Measurements from ENCODE around the gene DEPDC4. TPM values are rescaled to one million over a fixed set of nuclear protein-coding genes. Genes with fewer than 3 reads are reported as not detected.
"Not testable (repeated sequence)": the region's sequence is repeated elsewhere in the genome, so short reads cannot be mapped to it uniquely, and the experiment has no call there.

The DEPDC4 gene
- total and polyA plus RNA-seq, 2 of the 13 experiments (the other 11 are each of a cell fraction or from before 2014, with no cell fraction given) = 2.2 to 5.7 TPM

GRCh38 chr12:100265107-100265506 is 1.8 kb downstream of the DEPDC4 start:
- H3K36me3 ChIP-seq (replicated peaks in 1 of 2; ENCODE audit: control insufficient read depth in 1 of 2, insufficient read depth in 2 of 2, low read length in 2 of 2); H3K27me3 ChIP-seq (ENCODE audit: control insufficient read depth in 1 of 2, insufficient read depth in 2 of 2, low read length in 2 of 2); ATAC-seq; H3K9me3 ChIP-seq (ENCODE audit: low read length); H2AFZ ChIP-seq (ENCODE audit: low read length); BruUV-seq (replicated peaks); CTCF ChIA-PET (ENCODE audit: low intra/inter-chr PET ratio, low total read pairs); H3K4me2 ChIP-seq (ENCODE audit: low read depth, low read length); H3K9ac ChIP-seq (ENCODE audit: insufficient read depth, low read depth, low read length); DNase-seq (ENCODE audit: low spot score); H3K27ac ChIP-seq (ENCODE audit: extremely low read length, insufficient read depth, low read length); in situ Hi-C loops (cut with HindIII; ENCODE audit: extremely low pct_ligation_motif_present, low pct_unique_long_range_greater_than_20kb); H3K4me3 ChIP-seq (replicated peaks in 1 of 3; ENCODE audit: insufficient read depth in 1 of 3, low read depth in 2 of 3, low read length in 3 of 3); FAIRE-seq: not testable (repeated sequence)
- peak; percentile 80 for TF ChIP-seq ZNF770 (CRISPR knock-in tag; IDR thresholded peaks at IDR 0.05)
- 100% methylated on average over 5 of the region's 5 CpGs for WGBS (ENCODE audit: low lambda C conversion rate)
- POLR2A ChIA-PET = interaction anchor here (1.3 kb wide), 1 partner anchor 10 kb away, joined by 5 read pairs; no protein-coding TSS in a partner anchor
- intact Hi-C loops (cut with micrococcal nuclease; ENCODE audit: unreplicated experiment) = loop anchor here (5.0 kb wide), 2 partner anchors 63 to 123 kb away; partner anchors contain the start of genes ACTR6 and BLTP3B
- Histone ChIP-seq H4K20me1 (ENCODE audit: insufficient read depth, low read length) (peaks cover 10% of the 10 kb centered on the region; the same call in 1 of the 2 replicates), H3K4me1 (ENCODE audit: insufficient read depth, low read length) (peaks cover 25% of the 10 kb centered on the region), H3K79me2 (ENCODE audit: insufficient read depth, low read length) (peaks cover 27% of the 10 kb centered on the region)

- intact Hi-C loops (cut with micrococcal nuclease; ENCODE audit: unreplicated experiment) = no loop called here
- BruUV-seq (replicated peaks) = no TSS peak
- peaks cover 10% of the 10 kb centered on the region for H3K79me2 ChIP-seq (ENCODE audit: insufficient read depth, low read length)
- no peaks in the 10 kb centered on the region for H3K9me3 ChIP-seq (ENCODE audit: low read length)
- no peak for ATAC-seq
- peaks cover 0 to 1% of the 10 kb centered on the region in 2 experiments; a peak in 1 of 5 replicates for H3K36me3 ChIP-seq (replicated peaks in 1 of 2; ENCODE audit: control insufficient read depth in 1 of 2, insufficient read depth in 2 of 2, low read length in 2 of 2)
- H3K4me1 ChIP-seq (ENCODE audit: insufficient read depth, low read length) = peaks cover 7% of the 10 kb centered on the region
- H3K27ac ChIP-seq (ENCODE audit: extremely low read length, insufficient read depth, low read length) = no peak overlapping the region
- CTCF ChIA-PET (ENCODE audit: low intra/inter-chr PET ratio, low total read pairs) = no interaction called here
- H3K4me3 ChIP-seq (replicated peaks in 1 of 3; ENCODE audit: insufficient read depth in 1 of 3, low read depth in 2 of 3, low read length in 3 of 3) = no peak overlapping the region
- no peak overlapping the region for H2AFZ ChIP-seq (ENCODE audit: low read length)
- H3K4me2 ChIP-seq (ENCODE audit: low read depth, low read length) = no peak overlapping the region
- H3K27me3 ChIP-seq (ENCODE audit: control insufficient read depth in 1 of 2, insufficient read depth in 2 of 2, low read length in 2 of 2) = no peaks in the 10 kb centered on the region; a peak in 1 of 5 replicates
- no peak overlapping the region for H3K9ac ChIP-seq (ENCODE audit: insufficient read depth, low read depth, low read length)
- DNase-seq (ENCODE audit: low spot score) = no peak
- WGBS (ENCODE audit: low lambda C conversion rate) = 86% methylated on average over 5 of the region's 5 CpGs
- in situ Hi-C loops (cut with HindIII; ENCODE audit: extremely low pct_ligation_motif_present, low pct_unique_long_range_greater_than_20kb) = no loop called here
- POLR2A ChIA-PET = no interaction called here
- no peak for TF ChIP-seq SUZ12 (IDR thresholded peaks at IDR 0.05; ENCODE audit: low read depth, low read length)
- 0 out of 2 replicates have a peak, but pooled peaks have one; percentile 26 for TF ChIP-seq ATF7 (IDR thresholded peaks at IDR 0.05)
- TF ChIP-seq ATF7 (CRISPR knock-in tag; IDR thresholded peaks at IDR 0.05) = no peak
- no peaks in the 10 kb centered on the region for H4K20me1 ChIP-seq (ENCODE audit: insufficient read depth, low read length)
- no peak for FAIRE-seq
These were observed 3.7 kb downstream of the DEPDC4 start for GRCh38 chr12:100263131-100263530.
